ENCODE data around the gene RYR1.
"Not testable (repeated sequence)": the region's sequence is repeated elsewhere in the genome, so short reads cannot be mapped to it uniquely, and the experiment has no call there.

RYR1 gene

GRCh38 chr19:38561658-38562057, 128.2 kb downstream of the RYR1 start:
- no peak for DNase-seq (ENCODE audit: low read depth)

GRCh38 chr19:38562096-38562495, 128.6 kb downstream of the RYR1 start:
- no peak for DNase-seq (ENCODE audit: low read depth)

- no peak for DNase-seq (ENCODE audit: low read depth)
These were observed 130.0 kb downstream of the RYR1 start for GRCh38 chr19:38563475-38563874.

- DNase-seq (ENCODE audit: low read depth), result no peak
These were observed 131.6 kb downstream of the RYR1 start for GRCh38 chr19:38564981-38565690.

- DNase-seq (ENCODE audit: low read depth), result no peak
These were observed 132.2 kb downstream of the RYR1 start for GRCh38 chr19:38565691-38566105.

- no peak for DNase-seq (ENCODE audit: low read depth)
These were observed 136.0 kb downstream of the RYR1 start for GRCh38 chr19:38569368-38569983.

- DNase-seq (ENCODE audit: low read depth), result no peak
These were observed 138.2 kb downstream of the RYR1 start for GRCh38 chr19:38571682-38572081.

- no peak for DNase-seq (ENCODE audit: low read depth)
These were observed 144.3 kb downstream of the RYR1 start for GRCh38 chr19:38577826-38578225.

GRCh38 chr19:38579304-38579703, 145.8 kb downstream of the RYR1 start:
- not testable (repeated sequence) for DNase-seq (ENCODE audit: low read depth)

GRCh38 chr19:38580080-38580479, 146.6 kb downstream of the RYR1 start:
- no peak for DNase-seq (ENCODE audit: low read depth)

GRCh38 chr19:38583219-38583984, 149.9 kb downstream of the RYR1 start:
- DNase-seq (ENCODE audit: low read depth), result no peak

GRCh38 chr19:38583985-38584305, 150.5 kb downstream of the RYR1 start:
- no peak for DNase-seq (ENCODE audit: low read depth)

- no peak for DNase-seq (ENCODE audit: low read depth)
These were observed 154.1 kb downstream of the RYR1 start for GRCh38 chr19:38587562-38587961.

GRCh38 chr19:38588041-38588440, 154.6 kb downstream of the RYR1 start:
- DNase-seq (ENCODE audit: low read depth), result no peak

GRCh38 chr19:38592940-38593339, 159.4 kb downstream of the RYR1 start:
- DNase-seq (ENCODE audit: low read depth), result no peak

- no peak for DNase-seq (ENCODE audit: low read depth)
These were observed 162.8 kb downstream of the RYR1 start for GRCh38 chr19:38596057-38596981.

- no peak for DNase-seq (ENCODE audit: low read depth)
These were observed 163.6 kb downstream of the RYR1 start for GRCh38 chr19:38597075-38597474.

GRCh38 chr19:38599722-38600121, 166.2 kb downstream of the RYR1 start:
- no peak for DNase-seq (ENCODE audit: low read depth)

GRCh38 chr19:38602856-38603255, 169.4 kb downstream of the RYR1 start:
- not testable (repeated sequence) for DNase-seq (ENCODE audit: low read depth)

GRCh38 chr19:38606131-38606530, 172.6 kb downstream of the RYR1 start:
- no peak for DNase-seq (ENCODE audit: low read depth)

- no peak for DNase-seq (ENCODE audit: low read depth)
These were observed 180.8 kb downstream of the RYR1 start for GRCh38 chr19:38614289-38614688.

GRCh38 chr19:38615007-38615581, 181.6 kb downstream of the RYR1 start:
- DNase-seq (ENCODE audit: low read depth), result no peak

Measured in fibroblast of gingiva (primary cell).